Liver (tissue), 9 donors: ENCODE measurements around the gene LPGAT1. TPM values are rescaled to one million over a fixed set of nuclear protein-coding genes. Genes with fewer than 3 reads are reported as not detected.

ENCODE experiments used
- DNase-seq: peaks from one replicate; pipeline ENCODE4 v3.0.0-alpha.2; 2017; ENCODE audit warnings: low spot score
- H3K27ac ChIP-seq, 2 donors: one replicate each; pipeline ENCODE4 v1.7.0; 2013; ENCODE audit warnings: inconsistent platforms in 2 of 2, low read length in 2 of 2, control low read depth in 1 of 2, low read depth in 1 of 2, mild to moderate bottlenecking in 1 of 2
- H3K27me3 ChIP-seq, 4 donors: one replicate each; pipeline versions ENCODE4 v1.6.1 to v1.7.0; 2013; ENCODE audit warnings: low read length in 3 of 4, inconsistent platforms in 1 of 4, mild to moderate bottlenecking in 1 of 4, moderate library complexity in 1 of 4; ENCODE audit not compliant: control insufficient read depth in 4 of 4, insufficient read depth in 4 of 4
- H3K36me3 ChIP-seq, 4 donors: one replicate each; pipeline versions ENCODE4 v1.6.1 to v1.7.0; 2013; ENCODE audit warnings: low read length in 3 of 4, mild to moderate bottlenecking in 3 of 4, low read depth in 1 of 4, moderate library complexity in 1 of 4; ENCODE audit not compliant: control insufficient read depth in 4 of 4, insufficient read depth in 3 of 4
- H3K4me1 ChIP-seq, 4 donors: one replicate each; pipeline versions ENCODE4 v1.6.1 to v1.7.0; 2013; ENCODE audit warnings: low read length in 3 of 4, mild to moderate bottlenecking in 3 of 4, moderate library complexity in 1 of 4; ENCODE audit not compliant: control insufficient read depth in 4 of 4, insufficient read depth in 4 of 4
- H3K4me3 ChIP-seq, 3 donors: one replicate each; pipeline versions ENCODE4 v1.6.1 to v1.7.0; 2013; ENCODE audit warnings: low read length in 3 of 3, control low read depth in 1 of 3, low read depth in 1 of 3, mild to moderate bottlenecking in 1 of 3
- H3K9ac ChIP-seq, 2 donors: one replicate each; pipeline ENCODE4 v1.7.0; 2013; ENCODE audit warnings: low read length in 2 of 2, mild to moderate bottlenecking in 2 of 2, moderate library complexity in 2 of 2, control low read depth in 1 of 2, low read depth in 1 of 2
- H3K9me3 ChIP-seq, 4 donors: one replicate each; pipeline versions ENCODE4 v1.6.1 to v1.7.0; 2013; ENCODE audit warnings: low read length in 3 of 4; ENCODE audit not compliant: control insufficient read depth in 4 of 4
- EGR1 ChIP-seq, 2 donors: IDR thresholded peaks; 2 replicates each; pipeline ENCODE4 v1.6.1; 2016 to 2018; ENCODE audit warnings: antibody characterized with exemption in 2 of 2, low read depth in 2 of 2
- FOXA1 ChIP-seq: IDR thresholded peaks from 2 replicates; pipeline ENCODE4 v1.6.1; 2016; ENCODE audit warnings: antibody characterized with exemption
- FOXA2 ChIP-seq: IDR thresholded peaks from 2 replicates; pipeline ENCODE4 v1.6.1; 2016; ENCODE audit warnings: antibody characterized with exemption
- GABPA ChIP-seq, 2 donors: IDR thresholded peaks in 1 of 2; conservative IDR thresholded peaks in 1 of 2; 2 replicates each; pipeline ENCODE4 v1.6.1; 2016; ENCODE audit warnings: antibody characterized with exemption in 2 of 2, mild to moderate bottlenecking in 1 of 2, moderate library complexity in 1 of 2
- HNF4A ChIP-seq, 2 donors: conservative IDR thresholded peaks; 2 replicates each; pipeline ENCODE4 v1.6.1; 2016; ENCODE audit warnings: antibody characterized with exemption in 2 of 2, mild to moderate bottlenecking in 2 of 2
- HNF4G ChIP-seq: IDR thresholded peaks from 2 replicates; pipeline ENCODE4 v1.6.1; 2016; ENCODE audit warnings: antibody characterized with exemption
- JUND ChIP-seq, 2 donors: IDR thresholded peaks; 2 replicates each; pipeline ENCODE4 v1.6.1; 2016; ENCODE audit warnings: antibody characterized with exemption in 2 of 2
- NR2F2 ChIP-seq: IDR thresholded peaks from 2 replicates; pipeline ENCODE4 v1.6.1; 2016; ENCODE audit warnings: antibody characterized with exemption
- RAD21 ChIP-seq, 2 donors: IDR thresholded peaks; 2 replicates each; pipeline ENCODE4 v1.6.1; 2016; ENCODE audit warnings: antibody characterized with exemption in 2 of 2, mild to moderate bottlenecking in 2 of 2
- RXRA ChIP-seq, 2 donors: IDR thresholded peaks; 2 replicates each; pipeline ENCODE4 v1.6.1; 2017 to 2018; ENCODE audit warnings: antibody characterized with exemption in 2 of 2, mild to moderate bottlenecking in 1 of 2
- SP1 ChIP-seq: IDR thresholded peaks from 2 replicates; pipeline ENCODE4 v1.6.1; 2018; ENCODE audit warnings: antibody characterized with exemption, mild to moderate bottlenecking
- TAF1 ChIP-seq: conservative IDR thresholded peaks from 2 replicates; pipeline ENCODE4 v1.6.1; 2016; ENCODE audit warnings: antibody characterized with exemption, mild to moderate bottlenecking
- YY1 ChIP-seq: IDR thresholded peaks from 2 replicates; pipeline ENCODE4 v1.6.1; 2016; ENCODE audit warnings: antibody characterized with exemption, mild to moderate bottlenecking
- WGBS: extraction: QIAGEN DNeasy Blood & Tissue Kit; methylation state at CpG from one replicate; pipeline ENCODE4 v1.1.7; 2013; 5-methylcytosine and 5-hydroxymethylcytosine counted together
- polyA plus RNA-seq, 2 donors: library from polyadenylated mRNA; stranded (reverse) in 1 of 2; unstranded in 1 of 2; fragments of 200-250 nt in 1 of 2; fragments of >200 nt in 1 of 2; fragmentation: Nextera tagmentation in 1 of 2; extraction: Ambion mirVana in 1 of 2; gene quantifications; one replicate each; pipeline versions ENCODE4 v1.2.1 to v1.2.3, GENCODE V29; 2013 to 2015
- total RNA-seq, 2 donors: library from RNA; depleted of rRNA; stranded (reverse); fragments of >200 nt; gene quantifications; one replicate each; pipeline ENCODE4 v1.2.3, GENCODE V29; 2014
- TF ChIP-seq, protein P1 (sequence below): IDR thresholded peaks from 2 replicates; pipeline ENCODE4 v1.6.1; 2016; ENCODE audit warnings: antibody characterized with exemption
- TF ChIP-seq, protein P2 (sequence below): fragments of 150-350 bp; IDR thresholded peaks from 2 replicates; pipeline ENCODE4 v1.5.1; 2017; ENCODE audit warnings: improper control_type of control experiment, low read depth, low read length; ENCODE audit not compliant: missing input control
- TF ChIP-seq, protein P3 (sequence below): IDR thresholded peaks from 2 replicates; pipeline ENCODE4 v1.6.1; 2016; ENCODE audit warnings: antibody characterized with exemption, mild to moderate bottlenecking
- TF ChIP-seq, protein P4 (sequence below): IDR thresholded peaks from 2 replicates; pipeline ENCODE4 v1.6.1; 2016; ENCODE audit warnings: antibody characterized with exemption
- TF ChIP-seq, protein P5 (sequence below): IDR thresholded peaks from 2 replicates; pipeline ENCODE4 v1.6.1; 2016; ENCODE audit warnings: antibody characterized with exemption
- donor health status: healthy.
- donor health status: healthy.
- donor health status: healthy.
- donor health status: healthy.
- donor health status: healthy.

LPGAT1 gene
- total and polyA plus RNA-seq, 4 donors: 11.6 to 53.8 (median 32.2) TPM

DNA sequence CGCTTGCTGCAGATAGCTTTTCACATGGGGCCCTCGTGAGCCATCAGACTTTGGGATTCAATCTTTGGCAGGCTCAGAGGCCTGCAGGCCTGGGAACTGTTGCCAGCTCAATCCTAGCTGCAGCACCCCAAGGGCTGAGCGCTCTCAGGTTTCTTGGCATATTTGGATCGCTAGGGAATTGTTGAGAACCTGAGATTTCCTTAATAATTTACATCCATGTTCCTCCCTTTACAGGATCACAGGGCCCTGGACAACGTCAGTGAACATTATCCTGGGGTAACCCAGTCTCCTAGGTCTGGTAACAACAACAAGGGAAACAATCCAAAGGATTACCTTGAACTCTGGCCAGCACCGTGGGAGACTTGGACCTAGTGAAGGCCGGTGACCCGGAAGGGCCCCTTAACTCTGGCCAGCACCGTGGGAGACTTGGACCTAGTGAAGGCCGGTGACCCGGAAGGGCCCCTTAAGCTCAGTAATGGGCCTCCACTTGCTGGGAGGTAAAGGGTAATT, 105.8 kb downstream of the LPGAT1 start:
- no peaks in the 10 kb centered on the region for H3K27me3 ChIP-seq
- H3K27ac ChIP-seq: no peak overlapping the region
- no peak for DNase-seq
- H3K9me3 ChIP-seq: no peaks in the 10 kb centered on the region
- H3K36me3 ChIP-seq: no peaks in the 10 kb centered on the region
- H3K9ac ChIP-seq: no peak overlapping the region
- WGBS: 54% methylated on average over 11 of the region's 11 CpGs
- H3K4me3 ChIP-seq: no peak overlapping the region
- peak; percentile 45 to 55 for TF ChIP-seq HNF4A (conservative IDR thresholded peaks at IDR 0.05)
- TF ChIP-seq HNF4G: no peak
- TF ChIP-seq NR2F2: peak; percentile 22
- peak; percentile 42 to 53 for TF ChIP-seq RXRA (IDR thresholded peaks at IDR 0.05)
- peak in 1 of 2 donors; percentile 39 for TF ChIP-seq GABPA (IDR thresholded peaks at IDR 0.05 in 1 of 2, conservative IDR thresholded peaks at IDR 0.05 in 1 of 2)
- no peaks in the 10 kb centered on the region for H3K4me1 ChIP-seq

DNA sequence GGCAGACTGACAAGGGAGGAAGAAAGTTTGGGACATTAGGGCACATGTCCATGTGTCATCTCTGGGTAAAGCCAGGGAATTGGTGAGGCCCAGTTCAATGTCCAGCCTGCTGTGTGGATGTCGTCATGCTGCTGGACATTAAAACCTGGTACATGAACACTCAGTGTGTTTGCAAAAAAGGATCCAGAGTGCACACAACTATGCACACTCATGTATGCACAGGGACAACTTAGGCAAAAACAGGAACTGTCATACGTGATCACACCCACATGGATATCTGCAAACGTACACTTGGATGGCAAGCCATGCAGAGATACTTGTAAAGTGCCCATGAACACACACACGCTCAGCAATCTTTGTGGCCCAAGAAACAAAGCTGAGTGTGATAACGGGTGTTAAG, 107.3 kb downstream of the LPGAT1 start:
- no peak for DNase-seq
- 83% methylated on average over 5 of the region's 5 CpGs for WGBS
- H3K4me3 ChIP-seq: no peak overlapping the region
- H3K27ac ChIP-seq: no peak overlapping the region
- H3K4me1 ChIP-seq: no peaks in the 10 kb centered on the region
- no peaks in the 10 kb centered on the region for H3K9me3 ChIP-seq
- no peak overlapping the region for H3K9ac ChIP-seq
- no peaks in the 10 kb centered on the region for H3K27me3 ChIP-seq
- TF ChIP-seq HNF4A (conservative IDR thresholded peaks at IDR 0.05): peak; percentile 39 to 44
- peak in 1 of 2 donors; percentile 14 for TF ChIP-seq JUND (IDR thresholded peaks at IDR 0.05)
- TF ChIP-seq GABPA (IDR thresholded peaks at IDR 0.05 in 1 of 2, conservative IDR thresholded peaks at IDR 0.05 in 1 of 2): no peak
- TF ChIP-seq SP1: no peak
- no peaks in the 10 kb centered on the region for H3K36me3 ChIP-seq

DNA sequence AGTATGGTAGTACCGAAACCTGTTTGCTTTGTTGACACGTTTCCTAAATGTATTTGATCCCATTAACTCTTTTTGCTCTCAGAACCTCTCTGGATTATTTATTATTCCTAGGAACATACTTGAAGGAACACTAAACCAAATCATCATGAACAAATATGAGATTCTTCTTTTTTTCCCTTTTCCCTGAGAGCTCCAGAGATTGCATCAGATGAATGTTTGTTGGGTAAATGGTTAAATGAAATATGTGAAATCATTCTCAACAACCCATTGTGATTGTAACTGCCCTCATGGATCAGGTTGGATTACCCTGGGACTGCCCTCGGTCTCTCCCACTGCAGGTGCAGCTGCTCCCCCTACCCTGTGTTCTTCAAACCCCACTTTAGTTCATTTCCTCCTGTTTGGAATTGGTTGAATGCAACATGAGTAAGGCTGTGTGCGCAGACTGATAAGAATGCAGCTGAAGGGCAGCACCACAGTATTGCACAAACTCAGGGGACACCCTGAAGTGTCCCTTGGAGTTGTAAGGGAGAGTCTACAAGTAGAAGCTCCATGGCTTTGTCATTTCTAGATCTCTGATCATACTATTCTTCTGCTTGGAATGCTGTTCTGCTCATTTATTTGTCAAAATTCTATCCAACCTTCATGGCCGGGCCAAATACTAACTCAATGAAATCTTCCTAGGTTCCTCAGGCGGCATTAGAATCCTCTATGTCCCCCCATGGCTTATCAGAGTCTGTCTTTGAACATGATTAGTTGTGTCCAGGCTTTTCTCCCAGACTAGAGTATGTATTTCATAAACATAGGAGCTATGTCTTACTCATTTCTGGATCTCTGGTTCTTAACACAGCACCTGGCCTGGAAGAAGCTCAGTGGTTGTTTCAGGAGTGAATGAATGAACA, 108.0 kb downstream of the LPGAT1 start:
- no peaks in the 10 kb centered on the region for H3K27me3 ChIP-seq
- DNase-seq: no peak
- no peak overlapping the region for H3K27ac ChIP-seq
- TF ChIP-seq NR2F2 (no peak), RAD21 (IDR thresholded peaks at IDR 0.05) (no peak), YY1 (no peak), RXRA (IDR thresholded peaks at IDR 0.05) (no peak), HNF4G (no peak), HNF4A (conservative IDR thresholded peaks at IDR 0.05) (no peak), TAF1 (no peak), FOXA1 (no peak), EGR1 (IDR thresholded peaks at IDR 0.05; ENCODE audit: low read depth in 2 of 2) (no peak), SP1 (no peak), GABPA (IDR thresholded peaks at IDR 0.05 in 1 of 2, conservative IDR thresholded peaks at IDR 0.05 in 1 of 2) (no peak), FOXA2 (no peak), JUND (IDR thresholded peaks at IDR 0.05) (no peak)
- TF ChIP-seq, protein P1, sequence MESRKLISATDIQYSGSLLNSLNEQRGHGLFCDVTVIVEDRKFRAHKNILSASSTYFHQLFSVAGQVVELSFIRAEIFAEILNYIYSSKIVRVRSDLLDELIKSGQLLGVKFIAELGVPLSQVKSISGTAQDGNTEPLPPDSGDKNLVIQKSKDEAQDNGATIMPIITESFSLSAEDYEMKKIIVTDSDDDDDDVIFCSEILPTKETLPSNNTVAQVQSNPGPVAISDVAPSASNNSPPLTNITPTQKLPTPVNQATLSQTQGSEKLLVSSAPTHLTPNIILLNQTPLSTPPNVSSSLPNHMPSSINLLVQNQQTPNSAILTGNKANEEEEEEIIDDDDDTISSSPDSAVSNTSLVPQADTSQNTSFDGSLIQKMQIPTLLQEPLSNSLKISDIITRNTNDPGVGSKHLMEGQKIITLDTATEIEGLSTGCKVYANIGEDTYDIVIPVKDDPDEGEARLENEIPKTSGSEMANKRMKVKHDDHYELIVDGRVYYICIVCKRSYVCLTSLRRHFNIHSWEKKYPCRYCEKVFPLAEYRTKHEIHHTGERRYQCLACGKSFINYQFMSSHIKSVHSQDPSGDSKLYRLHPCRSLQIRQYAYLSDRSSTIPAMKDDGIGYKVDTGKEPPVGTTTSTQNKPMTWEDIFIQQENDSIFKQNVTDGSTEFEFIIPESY: no peak
- TF ChIP-seq, protein P2, sequence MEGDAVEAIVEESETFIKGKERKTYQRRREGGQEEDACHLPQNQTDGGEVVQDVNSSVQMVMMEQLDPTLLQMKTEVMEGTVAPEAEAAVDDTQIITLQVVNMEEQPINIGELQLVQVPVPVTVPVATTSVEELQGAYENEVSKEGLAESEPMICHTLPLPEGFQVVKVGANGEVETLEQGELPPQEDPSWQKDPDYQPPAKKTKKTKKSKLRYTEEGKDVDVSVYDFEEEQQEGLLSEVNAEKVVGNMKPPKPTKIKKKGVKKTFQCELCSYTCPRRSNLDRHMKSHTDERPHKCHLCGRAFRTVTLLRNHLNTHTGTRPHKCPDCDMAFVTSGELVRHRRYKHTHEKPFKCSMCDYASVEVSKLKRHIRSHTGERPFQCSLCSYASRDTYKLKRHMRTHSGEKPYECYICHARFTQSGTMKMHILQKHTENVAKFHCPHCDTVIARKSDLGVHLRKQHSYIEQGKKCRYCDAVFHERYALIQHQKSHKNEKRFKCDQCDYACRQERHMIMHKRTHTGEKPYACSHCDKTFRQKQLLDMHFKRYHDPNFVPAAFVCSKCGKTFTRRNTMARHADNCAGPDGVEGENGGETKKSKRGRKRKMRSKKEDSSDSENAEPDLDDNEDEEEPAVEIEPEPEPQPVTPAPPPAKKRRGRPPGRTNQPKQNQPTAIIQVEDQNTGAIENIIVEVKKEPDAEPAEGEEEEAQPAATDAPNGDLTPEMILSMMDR: no peak
- TF ChIP-seq, protein P3, sequence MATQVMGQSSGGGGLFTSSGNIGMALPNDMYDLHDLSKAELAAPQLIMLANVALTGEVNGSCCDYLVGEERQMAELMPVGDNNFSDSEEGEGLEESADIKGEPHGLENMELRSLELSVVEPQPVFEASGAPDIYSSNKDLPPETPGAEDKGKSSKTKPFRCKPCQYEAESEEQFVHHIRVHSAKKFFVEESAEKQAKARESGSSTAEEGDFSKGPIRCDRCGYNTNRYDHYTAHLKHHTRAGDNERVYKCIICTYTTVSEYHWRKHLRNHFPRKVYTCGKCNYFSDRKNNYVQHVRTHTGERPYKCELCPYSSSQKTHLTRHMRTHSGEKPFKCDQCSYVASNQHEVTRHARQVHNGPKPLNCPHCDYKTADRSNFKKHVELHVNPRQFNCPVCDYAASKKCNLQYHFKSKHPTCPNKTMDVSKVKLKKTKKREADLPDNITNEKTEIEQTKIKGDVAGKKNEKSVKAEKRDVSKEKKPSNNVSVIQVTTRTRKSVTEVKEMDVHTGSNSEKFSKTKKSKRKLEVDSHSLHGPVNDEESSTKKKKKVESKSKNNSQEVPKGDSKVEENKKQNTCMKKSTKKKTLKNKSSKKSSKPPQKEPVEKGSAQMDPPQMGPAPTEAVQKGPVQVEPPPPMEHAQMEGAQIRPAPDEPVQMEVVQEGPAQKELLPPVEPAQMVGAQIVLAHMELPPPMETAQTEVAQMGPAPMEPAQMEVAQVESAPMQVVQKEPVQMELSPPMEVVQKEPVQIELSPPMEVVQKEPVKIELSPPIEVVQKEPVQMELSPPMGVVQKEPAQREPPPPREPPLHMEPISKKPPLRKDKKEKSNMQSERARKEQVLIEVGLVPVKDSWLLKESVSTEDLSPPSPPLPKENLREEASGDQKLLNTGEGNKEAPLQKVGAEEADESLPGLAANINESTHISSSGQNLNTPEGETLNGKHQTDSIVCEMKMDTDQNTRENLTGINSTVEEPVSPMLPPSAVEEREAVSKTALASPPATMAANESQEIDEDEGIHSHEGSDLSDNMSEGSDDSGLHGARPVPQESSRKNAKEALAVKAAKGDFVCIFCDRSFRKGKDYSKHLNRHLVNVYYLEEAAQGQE: no peak
- TF ChIP-seq, protein P4, sequence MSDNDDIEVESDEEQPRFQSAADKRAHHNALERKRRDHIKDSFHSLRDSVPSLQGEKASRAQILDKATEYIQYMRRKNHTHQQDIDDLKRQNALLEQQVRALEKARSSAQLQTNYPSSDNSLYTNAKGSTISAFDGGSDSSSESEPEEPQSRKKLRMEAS: no peak
- TF ChIP-seq, protein P5, sequence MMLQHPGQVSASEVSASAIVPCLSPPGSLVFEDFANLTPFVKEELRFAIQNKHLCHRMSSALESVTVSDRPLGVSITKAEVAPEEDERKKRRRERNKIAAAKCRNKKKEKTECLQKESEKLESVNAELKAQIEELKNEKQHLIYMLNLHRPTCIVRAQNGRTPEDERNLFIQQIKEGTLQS: no peak
- H3K9me3 ChIP-seq: no peaks in the 10 kb centered on the region
- H3K9ac ChIP-seq: no peak overlapping the region
- no peak overlapping the region for H3K4me3 ChIP-seq
- H3K4me1 ChIP-seq: no peaks in the 10 kb centered on the region
- no peaks in the 10 kb centered on the region for H3K36me3 ChIP-seq
- 90% methylated on average over 6 of the region's 6 CpGs for WGBS
